Testis (tissue), 3 donors: ENCODE measurements around the gene TMEM14B. TPM values are rescaled to one million over a fixed set of nuclear protein-coding genes. Genes with fewer than 3 reads are reported as not detected.

Source experiments
- DNase-seq: peaks from one replicate; pipeline ENCODE4 v3.0.0-alpha.2; 2019
- H3K27ac ChIP-seq, 2 donors: fragments of 200-600 bp; sonication (generic); one replicate each; pipeline ENCODE4 v1.5.1; 2019
- H3K27me3 ChIP-seq: fragments of 200-600 bp; sonication (generic); one replicate; pipeline ENCODE4 v1.5.1; 2019
- H3K36me3 ChIP-seq: fragments of 200-600 bp; sonication (generic); one replicate; pipeline ENCODE4 v1.5.1; 2017; ENCODE audit warnings: low read depth; ENCODE audit errors: missing control alignments
- H3K4me1 ChIP-seq: fragments of 200-600 bp; sonication (generic); one replicate; pipeline ENCODE4 v1.5.1; 2019
- H3K4me3 ChIP-seq, 2 donors: fragments of 200-600 bp; sonication (generic); one replicate each; pipeline ENCODE4 v1.5.1; 2017 to 2019
- H3K9me3 ChIP-seq: fragments of 200-600 bp; sonication (generic); one replicate; pipeline ENCODE4 v1.5.1; 2017
- POLR2A ChIP-seq: fragments of 450-650 bp; IDR thresholded peaks from one replicate; pipeline ENCODE4 v1.6.1; 2017; ENCODE audit warnings: antibody characterized with exemption, mild to moderate bottlenecking, moderate library complexity
- WGBS, 2 donors: methylation state at CpG; one replicate each; pipeline ENCODE4 v1.1.5; 2018; 5-methylcytosine and 5-hydroxymethylcytosine counted together
- intact Hi-C: fragments of 100-400 bp; cut with DNase I; formaldehyde crosslinking; loops from one replicate; pipeline ENCODE4 v1.15.1; 2023; ENCODE audit warnings: low total_unique reads
- polyA plus RNA-seq: library from polyadenylated mRNA; stranded (reverse); fragments of 350-450 nt; fragmentation: Illumina TruSeq; extraction: RNeasy Lipid Tissue Mini Kit (QIAGEN cat#74804); gene quantifications from one replicate; pipeline ENCODE4 v1.2.3, GENCODE V29; 2014; ENCODE audit warnings: low read depth, low replicate concordance; ENCODE audit not compliant: insufficient read depth
- total RNA-seq, 2 donors: library from RNA; depleted of rRNA; stranded (reverse); fragments of >200 nt; gene quantifications; one replicate each; pipeline ENCODE4 v1.2.3, GENCODE V29; 2016
- TF ChIP-seq, protein P1 (sequence below), 3 experiments: fragments of 450-650 bp in 2 of 3; fragments of 200-600 bp in 1 of 3; sonication (generic) in 1 of 3; IDR thresholded peaks; one replicate each; pipeline ENCODE4 v1.5.1; 2016 to 2019; ENCODE audit warnings: antibody characterized with exemption in 3 of 3, mild to moderate bottlenecking in 2 of 3, moderate library complexity in 1 of 3

Gene TMEM14B
- total and polyA plus RNA-seq, 3 donors from 2014 or later = 63.8 to 106 (median 91.7) TPM

DNA sequence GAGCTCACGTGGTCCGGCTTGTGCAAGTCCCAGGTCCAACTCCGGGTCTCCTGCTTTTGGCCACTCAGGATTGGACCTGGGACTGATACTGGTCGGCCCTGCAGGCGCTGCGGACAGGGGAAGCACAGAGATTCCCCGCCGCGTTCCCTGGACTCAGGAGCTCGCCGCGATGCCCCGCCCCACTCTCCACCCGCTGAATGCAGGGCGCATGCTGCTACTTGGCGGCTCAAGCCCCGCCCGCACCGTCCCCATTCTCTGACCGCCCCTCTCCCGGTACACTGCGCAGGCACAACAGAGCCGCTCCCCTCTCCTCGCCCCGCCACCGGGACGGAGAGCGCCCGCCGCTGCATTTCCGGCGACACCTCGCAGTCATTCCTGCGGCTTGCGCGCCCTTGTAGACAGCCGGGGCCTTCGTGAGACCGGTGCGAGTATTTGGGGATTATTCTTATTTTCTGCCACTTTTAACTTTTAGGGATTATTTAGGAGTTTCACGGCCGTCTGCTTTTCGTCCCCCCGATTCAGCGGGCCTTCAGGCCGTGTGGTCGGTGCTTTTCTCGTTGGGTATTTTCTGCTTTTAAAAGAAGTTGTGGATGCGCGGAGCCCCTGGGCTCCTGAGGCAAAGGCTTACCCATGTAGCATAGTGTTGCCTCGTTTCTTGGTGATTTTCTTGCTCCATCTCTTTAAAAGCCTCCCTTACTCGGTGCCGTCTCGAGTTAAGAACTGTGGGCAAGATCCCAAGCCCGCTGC is 24.6 kb upstream of the TMEM14B start, which contains the start of gene TMEM14C:
TSS of gene TMEM14C (plus strand) at position 251 of the 747 bp plus-strand sequence. CDS start 1,544 bp downstream, outside the sequence.
- TF ChIP-seq, protein P1, sequence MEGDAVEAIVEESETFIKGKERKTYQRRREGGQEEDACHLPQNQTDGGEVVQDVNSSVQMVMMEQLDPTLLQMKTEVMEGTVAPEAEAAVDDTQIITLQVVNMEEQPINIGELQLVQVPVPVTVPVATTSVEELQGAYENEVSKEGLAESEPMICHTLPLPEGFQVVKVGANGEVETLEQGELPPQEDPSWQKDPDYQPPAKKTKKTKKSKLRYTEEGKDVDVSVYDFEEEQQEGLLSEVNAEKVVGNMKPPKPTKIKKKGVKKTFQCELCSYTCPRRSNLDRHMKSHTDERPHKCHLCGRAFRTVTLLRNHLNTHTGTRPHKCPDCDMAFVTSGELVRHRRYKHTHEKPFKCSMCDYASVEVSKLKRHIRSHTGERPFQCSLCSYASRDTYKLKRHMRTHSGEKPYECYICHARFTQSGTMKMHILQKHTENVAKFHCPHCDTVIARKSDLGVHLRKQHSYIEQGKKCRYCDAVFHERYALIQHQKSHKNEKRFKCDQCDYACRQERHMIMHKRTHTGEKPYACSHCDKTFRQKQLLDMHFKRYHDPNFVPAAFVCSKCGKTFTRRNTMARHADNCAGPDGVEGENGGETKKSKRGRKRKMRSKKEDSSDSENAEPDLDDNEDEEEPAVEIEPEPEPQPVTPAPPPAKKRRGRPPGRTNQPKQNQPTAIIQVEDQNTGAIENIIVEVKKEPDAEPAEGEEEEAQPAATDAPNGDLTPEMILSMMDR (IDR thresholded peaks at IDR 0.05) = peak in 1 of 3 experiments; percentile 3
- no peak for TF ChIP-seq POLR2A
- H3K36me3 ChIP-seq = no peaks in the 10 kb centered on the region
- intact Hi-C loops = no loop called here
- peaks cover 29% of the 10 kb centered on the region for H3K4me1 ChIP-seq
- H3K27me3 ChIP-seq = no peaks in the 10 kb centered on the region
- WGBS, 2 donors = 0% methylated on average over 31 to 55 of the region's 55 CpGs
- H3K4me3 ChIP-seq = peak within 1 kb of the TSS; percentile 76 to 85
- DNase-seq = peak; percentile 100
- H3K9me3 ChIP-seq = no peaks in the 10 kb centered on the region
- H3K27ac ChIP-seq = peak within 1 kb of the TSS; percentile 66 to 92

DNA sequence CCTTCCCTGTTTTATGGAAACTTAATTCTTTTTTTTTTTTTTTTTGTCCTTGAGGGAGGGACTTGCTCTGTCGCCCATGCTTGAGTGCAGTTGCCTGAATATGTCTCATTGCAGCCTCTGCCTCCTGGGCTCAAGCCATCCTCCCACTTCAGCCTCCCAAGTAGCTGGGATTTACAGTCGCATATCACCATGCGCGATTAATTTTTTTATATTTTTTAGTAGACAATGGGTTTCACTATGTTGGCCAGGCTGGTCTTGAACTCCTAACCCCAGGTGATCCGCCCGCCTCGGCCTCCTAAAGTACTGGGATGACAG is 24.1 kb upstream of the TMEM14B start:
- H3K4me3 ChIP-seq = peak overlapping the region; percentile 76 to 85
- no peaks in the 10 kb centered on the region for H3K9me3 ChIP-seq
- intact Hi-C loops = no loop called here
- DNase-seq = peak; percentile 34
- no peaks in the 10 kb centered on the region for H3K36me3 ChIP-seq
- 5 to 12% methylated on average over 7 of the region's 7 CpGs for WGBS, 2 donors
- H3K4me1 ChIP-seq = peaks cover 29% of the 10 kb centered on the region
- peak overlapping the region; percentile 66 to 92 for H3K27ac ChIP-seq
- H3K27me3 ChIP-seq = no peaks in the 10 kb centered on the region
- no peak for TF ChIP-seq POLR2A
- TF ChIP-seq, protein P1 (IDR thresholded peaks at IDR 0.05) = no peak

DNA sequence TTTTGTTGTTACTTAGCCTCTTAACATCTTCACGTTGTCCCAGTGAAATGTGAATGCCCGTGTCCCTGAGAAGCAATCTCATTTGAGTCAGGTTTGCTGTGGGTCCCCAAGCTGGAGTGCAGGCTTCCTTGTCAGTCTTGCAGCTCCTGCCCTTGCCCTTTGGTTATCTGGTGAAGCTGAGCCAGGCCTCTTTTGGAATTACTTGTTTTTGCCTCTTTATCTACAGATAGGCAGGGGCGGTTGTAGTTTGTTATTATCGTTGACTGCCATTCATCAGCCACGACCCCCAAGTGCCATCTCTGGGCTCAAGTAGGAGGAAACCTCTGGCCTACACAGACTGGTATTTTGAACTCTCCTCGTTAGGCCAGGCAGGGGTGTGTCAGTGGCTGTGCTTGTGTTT is 22.6 kb upstream of the TMEM14B start:
- Histone ChIP-seq H3K4me3 (no peak overlapping the region), H3K9me3 (no peaks in the 10 kb centered on the region), H3K4me1 (peaks cover 29% of the 10 kb centered on the region), H3K36me3 (no peaks in the 10 kb centered on the region), H3K27me3 (no peaks in the 10 kb centered on the region), H3K27ac (no peak overlapping the region)
- WGBS, 2 donors = 57 to 63% methylated on average over 6 of the region's 6 CpGs
- TF ChIP-seq, protein P1 (IDR thresholded peaks at IDR 0.05) = no peak
- TF ChIP-seq POLR2A = no peak
- no peak for DNase-seq
- intact Hi-C loops = no loop called here

DNA sequence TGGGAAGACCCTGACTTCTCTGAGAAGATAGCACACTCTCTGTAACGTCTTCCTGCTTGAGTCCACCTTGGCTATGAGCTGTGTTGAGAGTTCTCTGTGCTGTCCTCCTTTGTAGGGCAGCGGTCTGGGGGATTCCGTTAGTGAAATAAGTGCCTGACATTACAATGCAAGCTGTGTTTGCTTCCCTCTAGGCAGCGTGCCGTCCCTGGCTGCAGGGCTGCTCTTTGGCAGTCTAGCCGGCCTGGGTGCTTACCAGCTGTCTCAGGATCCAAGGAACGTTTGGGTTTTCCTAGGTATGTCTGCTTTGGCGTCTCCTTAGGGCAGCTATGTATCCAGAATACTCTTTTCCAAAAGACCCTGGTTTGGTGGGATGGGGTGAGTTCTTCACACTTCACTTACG is 21.9 kb upstream of the TMEM14B start:
- Histone ChIP-seq H3K4me3 (no peak overlapping the region), H3K27me3 (no peaks in the 10 kb centered on the region), H3K9me3 (no peaks in the 10 kb centered on the region), H3K27ac (no peak overlapping the region), H3K36me3 (no peaks in the 10 kb centered on the region), H3K4me1 (peaks cover 29% of the 10 kb centered on the region)
- TF ChIP-seq POLR2A = no peak
- TF ChIP-seq, protein P1 (IDR thresholded peaks at IDR 0.05) = no peak
- WGBS, 2 donors = 78 to 90% methylated on average over 8 to 9 of the region's 9 CpGs
- no peak for DNase-seq
- intact Hi-C loops = no loop called here

DNA sequence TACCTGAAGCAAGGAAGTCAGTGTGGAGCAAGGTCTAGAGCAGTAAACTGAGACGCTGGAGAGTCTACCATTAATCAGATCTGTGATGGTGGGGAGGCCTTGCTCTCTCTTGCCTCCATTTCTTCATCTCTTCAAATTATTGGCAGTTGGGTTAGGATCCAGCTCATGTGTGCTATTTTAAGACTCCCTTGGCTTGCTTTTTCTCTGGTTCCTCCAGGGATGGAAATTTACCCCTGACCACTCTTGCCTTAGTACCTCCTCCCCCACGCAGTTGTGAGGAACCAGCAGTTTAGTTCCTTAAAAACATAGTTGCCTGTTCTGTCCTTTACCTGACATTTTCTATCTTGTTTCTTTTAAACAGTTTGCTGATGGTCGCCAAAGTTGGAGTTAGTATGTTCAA is 17.4 kb upstream of the TMEM14B start:
- DNase-seq = no peak
- intact Hi-C loops = no loop called here
- TF ChIP-seq, protein P1 (IDR thresholded peaks at IDR 0.05) = no peak
- no peak for TF ChIP-seq POLR2A
- no peak overlapping the region for H3K4me3 ChIP-seq
- H3K27ac ChIP-seq = no peak overlapping the region
- no peaks in the 10 kb centered on the region for H3K36me3 ChIP-seq
- WGBS, 2 donors = 72 to 78% methylated on average over 3 of the region's 3 CpGs
- peaks cover under 1% of the 10 kb centered on the region for H3K4me1 ChIP-seq
- no peaks in the 10 kb centered on the region for H3K27me3 ChIP-seq
- no peaks in the 10 kb centered on the region for H3K9me3 ChIP-seq
